HepG2 (cell line): Measurements from ENCODE around the gene UFSP2. TPM values are rescaled to one million over a fixed set of nuclear protein-coding genes. Genes with fewer than 3 reads are reported as not detected.

Experiments used
- DR1 ChIP-seq: sonication (generic); formaldehyde crosslinking; IDR thresholded peaks from 2 replicates; pipeline ENCODE4 v1.8.0; 2021; ENCODE audit warnings: mild to moderate bottlenecking, missing genetic modification reagents, inconsistent platforms
- MAZ ChIP-seq, 2 experiments: sonication (generic) in 1 of 2; formaldehyde crosslinking in 1 of 2; IDR thresholded peaks; 2 replicates each; pipeline versions ENCODE4 v1.5.0 to v1.6.1; 2012 to 2020; ENCODE audit warnings: low read depth in 2 of 2, mild to moderate bottlenecking in 2 of 2, borderline replicate concordance in 1 of 2, improper control_type of control experiment in 1 of 2, low read length in 1 of 2, missing genetic modification reagents in 1 of 2, moderate library complexity in 1 of 2
- MED13 ChIP-seq: sonication (generic); formaldehyde crosslinking; IDR thresholded peaks from 2 replicates; pipeline ENCODE4 v1.5.0; 2020; ENCODE audit warnings: missing genetic modification reagents
- SKI ChIP-seq: fragments of 450-650 bp; IDR thresholded peaks from one replicate; pipeline ENCODE4 v1.6.1; 2018; ENCODE audit warnings: mild to moderate bottlenecking; ENCODE audit not compliant: partially characterized antibody
- SOX13 ChIP-seq, 3 experiments: fragments of 450-650 bp in 1 of 3; sonication (generic) in 1 of 3; formaldehyde crosslinking in 1 of 3; IDR thresholded peaks in 2 of 3; conservative IDR thresholded peaks in 1 of 3; 2 replicates each; pipeline versions ENCODE4 v1.5.0 to v1.6.1; 2016 to 2020; ENCODE audit warnings: antibody characterized with exemption in 1 of 3, mild to moderate bottlenecking in 1 of 3, missing compliant biosample characterization in 1 of 3, missing genetic modification reagents in 1 of 3, moderate library complexity in 1 of 3
- TGIF2 ChIP-seq: IDR thresholded peaks from 2 replicates; pipeline ENCODE4 v1.6.1; 2016; ENCODE audit warnings: control low read depth, missing compliant biosample characterization
- ZFP37 ChIP-seq: sonication (generic); formaldehyde crosslinking; IDR thresholded peaks from 2 replicates; pipeline ENCODE4 v1.4.0; 2020; ENCODE audit warnings: missing genetic modification reagents, borderline replicate concordance
- ZFY ChIP-seq: sonication (generic); formaldehyde crosslinking; IDR thresholded peaks from 2 replicates; pipeline ENCODE4 v1.4.0; 2020; ENCODE audit warnings: missing genetic modification reagents
- ZNF234 ChIP-seq: sonication (generic); formaldehyde crosslinking; conservative IDR thresholded peaks from 2 replicates; pipeline ENCODE4 v1.5.1; 2020; ENCODE audit warnings: mild to moderate bottlenecking, missing genetic modification reagents
- ZNF24 ChIP-seq: fragments of 450-650 bp; IDR thresholded peaks from 2 replicates; pipeline ENCODE4 v1.6.1; 2017; ENCODE audit warnings: antibody characterized with exemption, mild to moderate bottlenecking
- ZNF543 ChIP-seq: sonication (generic); formaldehyde crosslinking; IDR thresholded peaks from 2 replicates; pipeline ENCODE4 v1.4.0; 2020; ENCODE audit warnings: mild to moderate bottlenecking, missing genetic modification reagents
- ZNF570 ChIP-seq: sonication (generic); formaldehyde crosslinking; IDR thresholded peaks from 2 replicates; pipeline ENCODE4 v1.4.0; 2020; ENCODE audit warnings: mild to moderate bottlenecking, missing genetic modification reagents, borderline replicate concordance
- ZNF605 ChIP-seq: sonication (generic); formaldehyde crosslinking; IDR thresholded peaks from 2 replicates; pipeline ENCODE4 v1.8.0; 2022; ENCODE audit warnings: mild to moderate bottlenecking, missing genetic modification reagents
- polyA plus RNA-seq, 8 experiments: library from polyadenylated mRNA; depleted of rRNA in 3 of 8; stranded (reverse) in 7 of 8; unstranded in 1 of 8; fragments of >200 nt; fragmentation: Illumina TruSeq in 4 of 8; extraction: Trizol in 4 of 8; gene quantifications; 2 replicates each; pipeline versions ENCODE4 v1.2.1 to v1.2.3, GENCODE V29; 2011 to 2016; ENCODE audit warnings: low read depth in 4 of 8, missing spikeins in 1 of 8, mixed read lengths in 1 of 8; ENCODE audit not compliant: insufficient read depth in 1 of 8
- total RNA-seq, 5 experiments: library from RNA; depleted of rRNA; stranded (reverse); fragments of >200 nt; fragmentation: Illumina TruSeq; extraction: Trizol; gene quantifications; 2 replicates each; pipeline ENCODE4 v1.2.3, GENCODE V29; 2016; ENCODE audit warnings: low read depth in 1 of 5
- TF ChIP-seq, protein P1 (sequence below): sonication (generic); formaldehyde crosslinking; IDR thresholded peaks from 2 replicates; pipeline ENCODE4 v1.4.0; 2020; ENCODE audit warnings: missing genetic modification reagents, mild to moderate bottlenecking, borderline replicate concordance
- TF ChIP-seq, protein P2 (sequence below): sonication (generic); formaldehyde crosslinking; IDR thresholded peaks from 2 replicates; pipeline ENCODE4 v1.9.0; 2021; ENCODE audit warnings: missing genetic modification reagents, mild to moderate bottlenecking, borderline replicate concordance
- TF ChIP-seq, protein P3 (sequence below): sonication (generic); formaldehyde crosslinking; IDR thresholded peaks from 2 replicates; pipeline ENCODE4 v1.4.0; 2020; ENCODE audit warnings: mild to moderate bottlenecking, missing genetic modification reagents

The UFSP2 gene
- total and polyA plus RNA-seq, 2 of the 13 experiments (the other 11 are each of a cell fraction or from before 2014, with no cell fraction given), result 24.1 to 32.3 TPM

DNA sequence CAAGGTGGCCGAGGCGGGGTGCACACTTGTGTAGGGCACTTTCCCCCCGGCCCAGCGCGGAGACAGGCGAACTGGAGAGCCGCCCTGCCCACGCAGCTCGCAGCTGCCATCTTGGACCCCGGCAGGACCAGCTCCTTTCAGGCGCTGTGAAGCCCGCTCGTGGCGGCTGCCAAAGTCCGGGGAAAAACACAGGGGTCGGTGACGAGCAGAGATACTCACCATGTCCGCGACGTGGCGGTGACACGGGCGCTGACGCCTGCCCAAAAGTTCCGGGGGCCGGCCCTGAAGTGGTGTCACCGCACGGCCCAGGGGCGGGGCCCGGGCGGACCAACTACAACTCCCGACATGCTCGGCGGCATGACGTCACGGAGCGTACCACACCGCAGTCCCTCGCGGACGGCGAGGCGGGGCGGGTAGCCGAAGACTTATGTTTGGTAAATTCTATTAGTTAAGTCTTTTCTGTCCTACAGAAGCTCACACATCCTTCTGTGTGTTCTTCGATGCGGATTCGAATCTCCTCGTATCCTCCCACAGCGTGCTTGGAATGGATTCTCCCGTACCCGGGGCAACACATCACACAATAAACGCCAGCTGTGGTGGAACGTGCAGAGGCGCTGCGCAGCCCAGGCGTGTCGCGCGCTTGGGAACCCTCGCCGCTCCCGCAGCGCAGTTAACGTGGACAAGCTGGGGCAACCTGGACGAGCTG is at the start of gene UFSP2 (continued):
- TF ChIP-seq MAZ (IDR thresholded peaks at IDR 0.05; ENCODE audit: borderline replicate concordance, low read depth, low read length) (no peak), MAZ (CRISPR knock-in tag; IDR thresholded peaks at IDR 0.05; ENCODE audit: low read depth) (peak; percentile 68; the same call in 1 of the 2 replicates), ZNF570 (CRISPR knock-in tag) (no peak), ZNF605 (CRISPR knock-in tag) (peak; percentile 83), SKI (no peak), ZNF543 (CRISPR knock-in tag) (no peak; the same call in 1 of the 2 replicates), SOX13 (IDR thresholded peaks at IDR 0.05) (no peak), SOX13 (CRISPR knock-in tag; conservative IDR thresholded peaks at IDR 0.05 in 1 of 2, IDR thresholded peaks at IDR 0.05 in 1 of 2) (peak in 1 of 2 experiments; percentile 60; a peak in 2 of 4 replicates), TGIF2 (CRISPR knock-in tag) (peak; percentile 82), ZFY (CRISPR knock-in tag) (peak; percentile 83), ZNF234 (CRISPR knock-in tag) (no peak), MED13 (CRISPR knock-in tag) (no peak), ZFP37 (CRISPR knock-in tag) (no peak), DR1 (CRISPR knock-in tag) (no peak), ZNF24 (no peak)
- TF ChIP-seq, protein P1, sequence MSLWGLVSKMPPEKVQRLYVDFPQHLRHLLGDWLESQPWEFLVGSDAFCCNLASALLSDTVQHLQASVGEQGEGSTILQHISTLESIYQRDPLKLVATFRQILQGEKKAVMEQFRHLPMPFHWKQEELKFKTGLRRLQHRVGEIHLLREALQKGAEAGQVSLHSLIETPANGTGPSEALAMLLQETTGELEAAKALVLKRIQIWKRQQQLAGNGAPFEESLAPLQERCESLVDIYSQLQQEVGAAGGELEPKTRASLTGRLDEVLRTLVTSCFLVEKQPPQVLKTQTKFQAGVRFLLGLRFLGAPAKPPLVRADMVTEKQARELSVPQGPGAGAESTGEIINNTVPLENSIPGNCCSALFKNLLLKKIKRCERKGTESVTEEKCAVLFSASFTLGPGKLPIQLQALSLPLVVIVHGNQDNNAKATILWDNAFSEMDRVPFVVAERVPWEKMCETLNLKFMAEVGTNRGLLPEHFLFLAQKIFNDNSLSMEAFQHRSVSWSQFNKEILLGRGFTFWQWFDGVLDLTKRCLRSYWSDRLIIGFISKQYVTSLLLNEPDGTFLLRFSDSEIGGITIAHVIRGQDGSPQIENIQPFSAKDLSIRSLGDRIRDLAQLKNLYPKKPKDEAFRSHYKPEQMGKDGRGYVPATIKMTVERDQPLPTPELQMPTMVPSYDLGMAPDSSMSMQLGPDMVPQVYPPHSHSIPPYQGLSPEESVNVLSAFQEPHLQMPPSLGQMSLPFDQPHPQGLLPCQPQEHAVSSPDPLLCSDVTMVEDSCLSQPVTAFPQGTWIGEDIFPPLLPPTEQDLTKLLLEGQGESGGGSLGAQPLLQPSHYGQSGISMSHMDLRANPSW (CRISPR knock-in tag), result no peak
- TF ChIP-seq, protein P2, sequence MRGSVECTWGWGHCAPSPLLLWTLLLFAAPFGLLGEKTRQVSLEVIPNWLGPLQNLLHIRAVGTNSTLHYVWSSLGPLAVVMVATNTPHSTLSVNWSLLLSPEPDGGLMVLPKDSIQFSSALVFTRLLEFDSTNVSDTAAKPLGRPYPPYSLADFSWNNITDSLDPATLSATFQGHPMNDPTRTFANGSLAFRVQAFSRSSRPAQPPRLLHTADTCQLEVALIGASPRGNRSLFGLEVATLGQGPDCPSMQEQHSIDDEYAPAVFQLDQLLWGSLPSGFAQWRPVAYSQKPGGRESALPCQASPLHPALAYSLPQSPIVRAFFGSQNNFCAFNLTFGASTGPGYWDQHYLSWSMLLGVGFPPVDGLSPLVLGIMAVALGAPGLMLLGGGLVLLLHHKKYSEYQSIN (CRISPR knock-in tag), result no peak
- TF ChIP-seq, protein P3, sequence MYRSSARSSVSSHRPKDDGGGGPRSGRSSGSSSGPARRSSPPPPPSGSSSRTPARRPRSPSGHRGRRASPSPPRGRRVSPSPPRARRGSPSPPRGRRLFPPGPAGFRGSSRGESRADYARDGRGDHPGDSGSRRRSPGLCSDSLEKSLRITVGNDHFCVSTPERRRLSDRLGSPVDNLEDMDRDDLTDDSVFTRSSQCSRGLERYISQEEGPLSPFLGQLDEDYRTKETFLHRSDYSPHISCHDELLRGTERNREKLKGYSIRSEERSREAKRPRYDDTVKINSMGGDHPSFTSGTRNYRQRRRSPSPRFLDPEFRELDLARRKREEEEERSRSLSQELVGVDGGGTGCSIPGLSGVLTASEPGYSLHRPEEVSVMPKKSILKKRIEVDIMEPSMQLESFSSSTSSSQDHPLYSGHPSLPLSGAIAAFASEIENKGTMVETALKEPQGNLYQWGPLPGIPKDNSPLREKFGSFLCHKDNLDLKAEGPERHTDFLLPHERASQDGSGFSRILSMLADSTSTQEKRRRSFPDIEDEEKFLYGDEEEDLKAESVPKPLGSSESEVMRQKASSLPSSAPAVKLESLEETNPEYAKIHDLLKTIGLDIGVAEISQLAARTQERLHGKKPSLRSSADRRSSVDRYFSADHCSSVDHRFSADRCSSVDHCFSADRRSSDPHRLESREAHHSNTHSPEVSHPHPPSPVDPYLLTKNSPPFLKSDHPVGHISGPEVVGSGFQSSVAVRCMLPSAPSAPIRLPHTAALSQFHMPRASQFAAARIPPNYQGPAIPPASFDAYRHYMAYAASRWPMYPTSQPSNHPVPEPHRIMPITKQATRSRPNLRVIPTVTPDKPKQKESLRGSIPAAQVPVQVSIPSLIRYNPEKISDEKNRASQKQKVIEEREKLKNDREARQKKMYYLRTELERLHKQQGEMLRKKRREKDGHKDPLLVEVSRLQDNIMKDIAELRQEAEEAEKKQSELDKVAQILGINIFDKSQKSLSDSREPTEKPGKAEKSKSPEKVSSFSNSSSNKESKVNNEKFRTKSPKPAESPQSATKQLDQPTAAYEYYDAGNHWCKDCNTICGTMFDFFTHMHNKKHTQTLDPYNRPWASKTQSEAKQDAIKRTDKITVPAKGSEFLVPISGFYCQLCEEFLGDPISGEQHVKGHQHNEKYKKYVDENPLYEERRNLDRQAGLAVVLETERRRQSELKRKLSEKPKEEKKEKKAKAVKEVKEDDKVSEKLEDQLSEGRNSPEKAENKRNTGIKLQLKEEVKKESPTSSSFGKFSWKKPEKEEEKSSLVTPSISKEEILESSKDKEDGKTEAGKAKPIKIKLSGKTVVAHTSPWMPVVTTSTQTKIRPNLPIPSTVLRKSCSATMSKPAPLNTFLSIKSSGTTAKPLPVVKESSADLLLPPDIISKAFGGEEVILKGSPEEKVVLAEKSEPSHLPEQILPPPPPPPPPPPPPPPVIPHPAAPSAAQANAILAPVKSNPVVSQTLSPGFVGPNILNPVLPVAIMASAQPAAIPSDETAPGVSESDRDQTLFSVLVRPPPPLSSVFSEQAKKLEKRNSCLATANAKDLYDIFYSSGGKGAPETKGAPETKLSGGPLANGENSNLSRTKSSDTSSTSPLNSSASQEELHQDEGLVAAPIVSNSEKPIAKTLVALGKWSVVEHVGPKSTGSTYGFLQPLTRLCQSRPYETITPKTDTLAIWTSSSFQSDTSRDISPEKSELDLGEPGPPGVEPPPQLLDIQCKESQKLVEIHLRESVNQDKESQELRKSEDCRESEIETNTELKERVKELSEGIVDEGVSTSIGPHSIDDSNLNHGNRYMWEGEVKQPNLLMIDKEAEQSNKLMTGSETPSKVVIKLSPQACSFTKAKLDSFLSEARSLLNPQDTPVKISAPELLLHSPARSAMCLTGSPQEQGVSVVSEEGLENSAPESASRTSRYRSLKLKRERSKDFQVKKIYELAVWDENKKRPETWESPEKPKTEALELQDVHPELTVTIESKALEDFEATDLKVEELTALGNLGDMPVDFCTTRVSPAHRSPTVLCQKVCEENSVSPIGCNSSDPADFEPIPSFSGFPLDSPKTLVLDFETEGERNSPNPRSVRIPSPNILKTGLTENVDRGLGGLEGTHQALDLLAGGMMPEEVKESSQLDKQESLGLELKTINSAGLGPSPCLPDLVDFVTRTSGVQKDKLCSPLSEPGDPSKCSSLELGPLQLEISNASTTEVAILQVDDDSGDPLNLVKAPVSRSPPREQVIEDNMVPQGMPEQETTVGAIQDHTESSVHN, result 0 out of 2 replicates have a peak, but pooled peaks have one; percentile 43
